Effector CD8-positive, alpha-beta T cell (primary cell): ENCODE results near the gene PTGR3.

ENCODE experiments used
- DNase-seq: peaks from one replicate; lab custom pipeline; 2025; lab: John Stamatoyannopoulos, UW
- total RNA-seq, 4 experiments: gene quantifications; one replicate each; lab custom pipeline; 2026; lab: John Stamatoyannopoulos, UW

The PTGR3 gene, protein sequence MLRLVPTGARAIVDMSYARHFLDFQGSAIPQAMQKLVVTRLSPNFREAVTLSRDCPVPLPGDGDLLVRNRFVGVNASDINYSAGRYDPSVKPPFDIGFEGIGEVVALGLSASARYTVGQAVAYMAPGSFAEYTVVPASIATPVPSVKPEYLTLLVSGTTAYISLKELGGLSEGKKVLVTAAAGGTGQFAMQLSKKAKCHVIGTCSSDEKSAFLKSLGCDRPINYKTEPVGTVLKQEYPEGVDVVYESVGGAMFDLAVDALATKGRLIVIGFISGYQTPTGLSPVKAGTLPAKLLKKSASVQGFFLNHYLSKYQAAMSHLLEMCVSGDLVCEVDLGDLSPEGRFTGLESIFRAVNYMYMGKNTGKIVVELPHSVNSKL
- 36.4 to 77.2 (median 48.1) reads per million in 4 experiments for total RNA-seq

DNA sequence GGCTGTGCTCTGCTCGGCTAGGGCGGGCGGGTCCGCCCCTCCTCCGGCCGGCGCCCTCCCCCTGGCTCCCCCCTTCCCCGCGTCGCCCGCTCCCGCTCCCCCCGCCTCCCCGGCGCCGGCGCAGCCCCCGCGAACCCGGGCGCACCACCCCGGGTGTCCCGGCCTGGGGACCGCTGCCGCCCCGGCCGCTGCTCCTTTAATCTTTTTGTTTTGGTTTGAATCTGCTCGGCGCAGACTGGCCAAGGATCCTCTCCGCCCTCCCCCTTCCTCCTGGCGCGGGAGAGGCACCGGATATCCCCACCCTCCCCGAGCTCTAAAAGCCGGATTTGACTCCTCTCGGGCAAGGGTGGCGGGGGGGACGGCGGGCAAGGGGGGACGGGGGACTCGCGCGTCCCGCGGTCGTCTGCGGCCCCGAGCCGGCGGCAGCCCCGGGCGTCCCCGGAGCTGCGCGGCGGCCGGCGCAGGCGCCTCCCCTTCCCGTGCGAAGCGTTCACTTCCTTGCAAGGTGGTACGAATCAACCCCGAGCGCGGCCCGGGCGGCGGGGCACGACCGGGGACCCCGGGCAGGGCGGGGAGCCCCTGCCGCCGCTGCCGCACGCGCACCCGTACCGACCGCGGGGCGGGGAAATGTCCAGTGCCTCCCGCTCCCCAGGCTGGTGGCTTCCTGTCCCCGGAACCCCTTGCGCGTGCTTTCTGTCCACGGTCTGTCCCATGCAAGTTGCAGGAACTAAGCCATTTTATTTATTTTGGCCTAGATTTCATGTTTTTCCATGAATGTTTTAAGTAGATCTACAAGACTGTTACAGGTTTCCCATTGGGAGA is at the start of gene PTGR3:
PTGR3 (minus strand) TSS at position 11 of the 822 bp plus-strand sequence. CDS start 81 bp downstream, outside the sequence.
- peak; percentile 44 for DNase-seq

DNA sequence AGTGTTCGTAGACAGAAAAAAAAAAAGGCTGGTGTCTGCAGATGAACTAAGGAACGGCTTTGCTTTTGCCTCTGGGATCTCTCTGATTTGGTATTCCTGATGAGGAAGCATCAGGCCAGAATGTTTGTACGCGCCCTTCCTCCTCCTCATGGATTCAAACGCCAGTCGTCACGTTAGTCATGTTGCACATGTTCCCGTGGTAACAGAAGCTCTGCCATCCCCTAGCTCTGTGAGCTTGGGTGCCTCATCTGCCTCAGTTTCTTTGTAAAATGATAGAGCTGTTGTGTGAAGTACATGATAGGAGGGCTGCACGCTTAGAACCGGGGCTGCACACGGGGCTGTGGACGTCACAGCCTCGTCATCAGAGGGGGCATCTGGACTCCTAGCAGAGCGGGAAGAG is 48.7 kb upstream of the PTGR3 start:
- DNase-seq, result no peak

DNA sequence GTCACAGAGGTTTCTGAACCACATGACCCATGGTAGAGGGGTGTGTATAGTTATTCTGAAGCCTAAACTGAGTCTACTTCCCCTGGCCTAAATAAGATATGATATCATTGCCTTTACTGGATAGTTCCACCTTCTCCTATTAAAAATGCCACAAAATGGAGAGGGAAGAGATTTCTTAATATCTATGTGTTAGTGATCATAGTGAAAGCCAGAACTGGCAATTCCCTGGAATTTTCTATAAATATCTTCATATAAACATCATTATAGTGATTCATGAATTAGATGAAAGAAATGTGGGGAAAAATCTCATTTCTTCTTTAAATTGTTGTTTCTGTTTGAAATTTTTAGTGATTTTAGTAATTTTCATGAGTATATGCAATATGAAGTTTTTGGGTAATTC is 47.4 kb upstream of the PTGR3 start:
- DNase-seq, result no peak

DNA sequence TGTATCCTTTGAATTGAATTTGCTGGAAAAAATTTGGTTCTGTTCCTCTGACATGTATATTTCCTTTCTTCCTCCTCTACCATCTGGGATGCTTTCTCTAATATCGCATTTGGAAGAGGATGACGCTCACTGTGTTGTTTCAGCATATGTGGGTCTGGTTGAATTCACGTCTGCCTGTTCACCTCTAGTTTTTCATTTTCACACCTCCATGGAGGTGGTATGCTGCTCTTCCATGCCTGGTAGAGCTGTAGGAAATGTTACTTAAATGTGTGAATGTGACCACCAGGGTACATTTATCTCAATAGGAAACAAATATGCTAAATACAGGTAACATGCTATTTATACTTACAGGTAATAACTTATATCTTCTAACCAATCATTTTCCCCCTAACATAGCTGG is 46.2 kb upstream of the PTGR3 start:
- no peak for DNase-seq

DNA sequence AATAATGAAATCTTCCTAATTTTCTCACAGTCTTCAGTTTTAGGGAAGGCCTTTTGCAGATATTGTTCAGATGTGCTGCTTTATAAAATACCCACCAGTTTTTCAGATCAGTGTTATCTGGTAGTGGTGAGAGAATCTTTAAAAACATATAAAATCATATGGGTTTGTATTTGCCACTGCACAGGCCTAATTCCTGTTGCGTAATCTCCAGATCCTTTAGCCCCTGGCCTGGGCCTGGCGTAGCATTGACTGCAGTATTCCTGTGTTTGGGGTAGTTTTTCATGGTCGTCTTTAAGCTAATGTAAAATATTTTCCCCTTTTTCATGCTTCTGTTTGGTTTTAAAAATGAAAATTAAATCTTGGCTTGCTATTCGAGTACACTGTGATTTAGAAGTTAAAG is 44.8 kb upstream of the PTGR3 start:
- no peak for DNase-seq

DNA sequence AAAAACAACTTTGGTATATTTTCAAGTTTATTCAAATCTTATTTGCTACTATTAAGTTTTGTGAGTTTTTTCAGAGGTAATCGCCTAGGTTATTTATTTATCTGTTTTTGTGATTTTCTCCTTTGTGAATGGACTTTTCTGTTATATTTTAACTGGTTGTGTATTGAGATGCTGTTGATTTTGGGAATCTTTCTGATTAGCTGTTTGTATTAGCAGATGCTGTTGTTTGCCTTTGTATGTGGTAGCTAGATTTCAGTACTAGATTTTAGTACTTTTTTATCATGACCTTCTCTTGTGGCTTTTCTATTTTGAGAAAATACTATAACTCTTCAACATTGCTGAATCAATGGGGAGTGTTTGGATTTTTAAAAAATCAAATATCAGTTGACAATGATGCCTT is 44.1 kb upstream of the PTGR3 start:
- DNase-seq, result no peak

DNA sequence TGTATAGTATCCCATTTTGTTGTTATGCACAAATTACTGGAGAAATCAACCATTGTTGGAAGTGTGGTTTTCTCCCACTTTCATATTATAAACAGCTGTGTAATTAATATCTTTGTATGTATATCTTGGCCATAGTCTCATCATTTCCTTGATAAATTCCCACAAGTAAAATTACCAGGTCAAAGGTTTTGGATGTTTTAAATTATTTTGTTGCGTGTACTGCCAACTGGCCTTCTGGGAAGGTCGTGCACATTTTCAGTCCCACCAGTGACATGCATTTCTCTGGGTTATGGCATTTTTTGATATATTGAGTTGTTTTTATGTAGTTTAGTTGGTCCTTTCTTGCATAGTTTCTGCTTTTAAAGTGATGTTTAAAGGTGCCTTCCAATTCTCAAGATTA is 43.2 kb upstream of the PTGR3 start:
- no peak for DNase-seq

DNA sequence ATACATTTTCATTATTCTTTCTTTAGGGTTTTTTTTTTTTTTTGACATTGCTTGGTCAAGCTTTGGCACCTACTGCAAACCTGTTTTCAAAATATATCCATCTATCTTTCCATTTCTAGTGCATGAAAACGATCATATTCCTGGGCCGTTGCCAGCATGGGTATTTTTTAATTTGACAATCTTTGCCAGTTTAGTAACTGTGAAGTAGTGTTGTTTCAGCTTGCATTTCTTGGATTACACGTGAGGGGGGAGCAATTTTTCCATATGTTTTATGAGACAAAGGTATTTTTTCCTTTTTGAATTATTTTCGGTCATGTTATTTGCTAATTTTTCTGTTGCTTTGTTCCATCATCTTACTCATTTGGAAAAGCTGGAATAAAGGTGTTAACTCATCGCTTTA is 42.5 kb upstream of the PTGR3 start:
- DNase-seq, result no peak

DNA sequence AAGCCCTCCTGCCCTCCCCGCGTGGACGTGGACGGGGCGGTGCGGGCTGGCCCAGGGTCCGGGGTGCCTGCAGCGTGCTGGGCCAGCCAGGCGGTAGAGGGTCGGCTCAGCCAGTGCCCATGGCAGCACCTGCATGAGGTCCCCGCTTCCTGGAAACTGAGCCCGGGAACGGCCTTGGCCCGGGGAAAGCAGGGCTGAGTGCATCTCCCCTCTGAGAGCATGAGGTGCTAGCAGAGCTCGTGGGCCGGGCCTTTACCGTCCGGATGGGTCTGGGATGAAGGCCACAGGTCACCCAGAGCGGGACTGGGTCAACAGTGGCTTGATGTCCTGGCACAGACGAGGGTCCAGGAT is 41.5 kb upstream of the PTGR3 start:
- DNase-seq, result no peak

DNA sequence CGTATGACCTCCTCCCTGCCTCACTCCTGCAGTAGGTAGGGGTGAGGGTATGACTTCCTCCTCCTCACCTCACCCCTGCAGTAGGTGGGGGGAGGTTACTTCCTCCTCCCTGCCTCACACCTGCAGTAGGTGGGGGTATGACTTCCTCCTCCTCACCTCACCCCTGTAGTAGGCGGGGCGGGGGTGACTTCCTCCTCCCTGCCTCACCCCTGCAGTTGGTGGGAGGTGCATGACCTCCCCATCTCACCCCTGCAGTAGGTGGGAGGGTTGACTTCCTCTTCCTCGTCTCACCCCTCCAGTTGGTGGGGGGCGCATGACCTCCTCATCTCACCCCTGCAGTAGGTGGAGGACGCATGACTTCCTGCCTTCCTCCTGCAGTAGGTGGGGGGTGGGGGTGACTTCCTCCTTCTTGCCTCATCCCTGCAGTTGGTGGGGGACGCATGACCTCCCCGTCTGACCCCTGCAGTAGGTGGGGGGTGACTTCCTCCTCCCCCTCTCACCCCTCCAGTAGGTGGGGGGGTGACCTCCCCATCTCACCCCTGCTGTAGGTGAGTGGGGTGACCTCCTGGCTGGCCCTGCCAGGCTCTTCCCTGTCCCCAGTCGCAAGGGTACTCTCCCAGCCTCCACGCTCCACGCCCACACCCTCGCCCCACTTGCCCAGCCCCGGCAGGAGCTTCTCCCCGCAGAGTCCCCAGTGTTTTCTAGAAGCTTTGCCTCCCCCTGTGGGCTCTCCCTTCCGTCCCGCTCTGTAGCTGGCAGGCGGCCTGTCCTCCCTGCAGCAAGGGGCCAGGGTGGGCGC is 40.9 kb upstream of the PTGR3 start:
- DNase-seq, result no peak

DNA sequence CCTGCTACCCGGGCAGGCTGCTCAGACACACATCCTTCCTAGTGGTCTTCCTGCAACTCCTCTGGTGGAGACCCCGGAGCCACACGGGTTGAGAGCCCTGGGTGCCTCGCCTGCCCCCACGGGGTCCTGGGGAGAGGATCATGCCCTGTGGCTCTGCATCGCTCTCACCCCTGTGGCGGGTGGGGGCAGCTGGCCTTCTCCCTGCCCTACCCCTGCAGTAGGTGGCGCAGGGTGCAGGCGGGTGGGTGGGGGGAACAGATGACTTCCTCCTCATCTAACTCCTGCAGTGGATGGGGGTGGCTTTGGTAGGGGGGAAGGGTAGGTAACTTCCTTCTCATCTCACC is 40.2 kb upstream of the PTGR3 start:
- no peak for DNase-seq

DNA sequence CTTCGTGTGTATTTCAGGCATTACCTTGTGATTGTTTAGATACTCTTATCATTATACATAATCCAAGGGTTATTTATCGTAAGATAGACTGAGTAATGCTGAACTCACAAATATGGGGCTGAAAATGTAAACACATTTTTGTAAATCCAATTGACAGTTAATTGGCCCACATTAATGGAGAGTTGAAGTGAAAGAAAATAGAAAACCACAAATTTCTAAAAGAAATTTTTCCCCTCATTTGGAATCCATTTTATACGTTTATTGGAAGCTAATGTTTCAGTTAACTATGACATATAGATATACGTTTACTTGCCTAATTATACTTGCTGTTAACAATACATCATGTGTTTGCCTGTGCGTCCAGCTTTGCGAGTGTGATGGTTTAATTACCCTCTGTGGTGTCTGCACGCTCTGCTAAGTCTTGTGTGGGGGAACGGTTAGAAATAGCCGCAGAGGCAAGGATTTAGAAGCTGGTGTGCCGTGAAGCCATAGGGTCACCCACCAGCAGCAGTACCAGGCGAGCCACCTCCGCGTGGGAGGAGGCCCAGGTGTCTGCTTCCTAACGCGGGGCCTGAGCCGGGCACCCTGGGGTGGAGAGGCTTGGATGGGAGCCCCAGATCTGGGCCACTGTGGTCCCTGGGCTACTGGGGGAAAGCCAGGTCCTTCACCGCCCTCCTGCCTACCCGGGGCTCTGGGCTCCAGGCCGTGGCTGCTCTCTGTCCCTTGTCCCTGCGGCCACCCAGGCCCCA is 39.7 kb upstream of the PTGR3 start:
- no peak for DNase-seq

DNA sequence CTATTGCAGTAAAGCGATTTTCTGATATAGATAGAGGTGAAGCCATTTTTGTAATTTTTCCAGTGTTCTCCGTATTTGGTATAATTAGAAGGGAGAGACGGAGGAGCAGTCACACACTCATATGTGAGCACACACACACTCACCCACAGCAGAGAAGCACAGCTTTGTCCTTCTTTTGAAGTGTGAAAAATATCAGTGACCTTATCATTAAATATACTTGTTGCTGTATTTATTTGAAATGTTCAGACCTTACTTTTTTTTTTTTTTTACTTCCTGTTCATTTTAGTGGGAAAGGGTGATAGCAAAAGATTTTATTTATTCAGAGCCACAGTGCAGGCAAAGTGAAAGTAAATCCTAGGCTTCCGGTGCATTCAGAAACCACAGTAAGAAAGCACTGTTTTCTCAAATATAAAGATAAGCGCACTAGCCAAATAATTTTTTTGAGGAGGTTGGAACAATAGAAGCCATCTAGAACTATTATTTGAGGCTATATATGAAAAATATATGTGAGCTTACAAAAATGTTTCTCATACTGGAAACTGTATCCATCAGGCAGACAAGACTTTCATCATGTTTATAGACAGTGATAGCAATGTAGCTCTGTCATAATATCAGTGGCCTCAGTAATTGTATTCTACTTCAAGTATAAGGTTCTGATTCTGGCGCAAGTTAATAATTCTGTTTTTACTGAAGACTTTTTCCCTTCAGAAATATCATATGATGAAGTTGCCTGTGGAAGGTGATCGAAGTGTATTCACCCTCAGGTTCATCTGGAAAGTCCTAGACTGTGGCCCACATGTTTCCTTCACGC is 38.9 kb upstream of the PTGR3 start:
- no peak for DNase-seq

DNA sequence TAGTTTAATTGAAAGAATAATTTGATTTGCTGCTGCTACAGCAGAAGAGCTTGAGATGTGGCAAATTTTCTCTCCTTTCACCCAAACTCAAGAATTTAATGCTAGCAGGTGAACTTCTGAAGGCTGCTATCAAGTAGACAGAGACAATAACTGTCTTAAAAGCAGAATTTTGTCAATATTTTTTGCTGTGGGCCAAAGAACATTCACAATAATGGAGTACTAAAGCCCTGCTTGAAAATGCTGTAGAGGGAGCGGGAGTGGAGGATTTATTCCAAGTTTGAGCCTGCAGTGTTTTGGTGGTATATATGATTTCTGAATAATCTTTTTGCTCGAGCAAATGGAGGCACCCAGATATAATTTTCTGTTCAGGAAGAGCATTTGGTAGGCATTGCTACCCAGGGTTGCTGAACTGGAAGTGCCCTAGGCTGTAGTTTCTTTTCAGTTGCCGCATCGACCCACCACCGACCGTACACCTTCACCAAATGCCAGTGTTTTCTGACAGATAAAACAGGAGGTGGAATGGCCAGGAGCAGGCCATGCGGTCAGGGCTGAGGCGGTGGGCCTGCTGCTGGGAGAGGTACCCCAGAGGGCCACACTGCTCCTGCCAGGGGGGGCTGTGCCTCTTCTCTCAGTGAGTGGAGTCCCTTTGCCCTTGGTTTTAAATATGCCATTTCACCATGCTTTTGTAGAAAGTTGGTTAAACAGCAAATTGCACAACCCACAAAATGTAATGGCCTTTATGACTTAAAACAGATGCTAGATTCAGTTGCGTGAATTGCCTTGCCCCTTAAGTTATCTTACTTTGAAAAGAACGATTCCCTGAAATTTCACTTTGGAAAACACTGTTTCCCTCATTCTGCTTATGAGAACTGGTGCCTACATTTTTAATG is 38.0 kb upstream of the PTGR3 start:
- no peak for DNase-seq

DNA sequence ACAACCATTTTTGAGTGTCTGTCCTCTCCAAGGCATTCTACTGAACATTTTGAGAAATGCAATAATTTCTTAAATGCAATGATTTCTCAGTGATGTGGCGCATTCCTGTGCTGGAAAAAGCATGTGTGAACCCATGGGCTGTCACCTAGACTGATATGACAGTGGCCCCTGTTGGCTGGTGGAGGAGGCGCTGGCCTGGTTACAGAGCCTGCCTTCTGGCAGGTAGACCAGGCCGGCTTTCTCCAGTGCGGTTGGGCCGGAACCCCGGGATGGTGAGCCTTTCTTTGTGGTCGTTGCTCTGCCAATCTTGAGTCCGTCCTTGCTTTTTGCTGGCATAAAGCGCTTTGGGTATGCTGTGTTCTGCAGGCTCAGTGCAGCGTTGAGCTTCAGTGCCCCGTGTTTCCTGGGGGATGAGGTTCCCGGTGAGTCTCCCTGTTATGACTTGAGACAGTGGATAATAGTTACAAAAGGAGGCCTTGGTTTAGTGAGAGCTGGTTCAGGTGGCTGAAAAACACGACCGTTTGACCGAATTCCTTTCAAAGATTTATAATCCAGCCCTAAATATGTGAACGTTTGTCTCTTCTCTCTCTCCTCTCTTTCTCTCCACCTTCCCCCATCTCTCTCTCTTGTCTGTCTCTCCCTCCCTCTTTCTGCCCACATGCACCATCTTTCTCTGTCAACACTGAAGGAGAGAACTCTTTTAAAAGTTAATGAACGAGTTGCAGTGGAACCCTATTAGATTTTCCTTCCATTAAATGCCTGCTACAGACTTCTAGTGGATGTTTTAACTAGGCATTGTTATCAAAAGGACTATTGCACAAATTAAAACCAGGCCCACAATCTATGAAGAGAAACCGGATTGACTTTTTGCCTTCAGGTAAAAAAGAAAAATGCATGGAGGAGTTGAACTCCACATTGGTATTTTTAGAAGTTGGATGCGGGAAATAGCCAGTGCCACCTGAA is 35.7 kb upstream of the PTGR3 start:
- DNase-seq, result no peak

DNA sequence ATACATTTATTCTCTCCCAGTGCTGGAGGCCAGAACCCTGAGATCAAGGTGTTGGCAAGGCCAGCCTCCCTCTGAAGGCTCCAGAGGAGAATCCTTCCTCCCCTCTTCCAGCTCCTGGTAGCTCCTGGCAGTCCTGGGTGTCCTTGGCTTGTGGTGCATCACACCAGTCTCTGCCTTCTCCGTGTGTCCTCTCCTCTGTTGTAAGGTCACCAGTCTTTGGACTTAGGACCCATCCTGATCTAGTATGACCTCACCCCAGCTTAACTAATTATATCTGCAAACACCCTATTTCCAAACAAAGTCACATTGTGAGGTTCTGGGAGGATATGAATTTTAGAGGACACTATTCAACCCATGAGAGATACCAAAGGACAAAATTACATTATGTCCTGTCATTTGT is 32.8 kb upstream of the PTGR3 start:
- DNase-seq, result no peak

DNA sequence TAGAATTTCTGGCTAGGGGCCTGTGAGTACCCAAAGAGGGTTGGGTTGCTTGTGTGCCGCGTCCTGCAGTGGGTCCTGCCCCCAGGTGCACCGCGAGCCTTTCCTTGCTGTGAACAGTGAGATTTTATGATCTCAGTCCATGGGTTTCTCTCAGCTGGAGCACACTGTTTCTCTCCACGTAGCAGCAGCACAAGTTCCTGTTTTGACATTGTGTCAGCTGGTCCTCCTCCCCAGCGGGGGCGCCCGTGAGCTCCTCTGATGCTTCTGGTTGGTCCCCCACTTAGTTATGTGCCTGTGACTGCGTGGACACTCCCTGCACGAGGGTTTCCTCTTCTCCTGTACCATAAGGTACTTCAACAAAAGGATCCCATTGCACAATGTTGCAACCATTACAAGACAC is 31.5 kb upstream of the PTGR3 start:
- no peak for DNase-seq

DNA sequence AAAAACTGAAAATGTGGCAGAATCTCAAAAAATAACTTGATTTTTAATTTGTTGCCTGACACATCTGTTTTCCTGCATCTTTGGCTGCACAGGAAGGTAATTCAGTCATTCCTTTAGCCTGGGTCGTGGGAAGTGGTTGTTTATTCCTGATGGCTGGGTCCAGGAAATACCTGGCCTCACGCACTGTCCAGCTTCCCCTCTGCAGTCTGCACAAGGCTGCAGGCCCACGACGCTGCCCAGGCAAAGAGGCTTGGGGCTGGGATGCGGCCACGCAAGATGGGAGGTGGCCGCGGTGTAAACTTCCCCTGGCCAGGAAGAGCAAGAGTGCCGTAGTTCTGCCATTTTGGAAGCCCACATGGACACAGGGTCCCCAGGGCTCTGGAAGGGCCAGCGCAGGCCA is 29.8 kb upstream of the PTGR3 start:
- DNase-seq, result no peak

DNA sequence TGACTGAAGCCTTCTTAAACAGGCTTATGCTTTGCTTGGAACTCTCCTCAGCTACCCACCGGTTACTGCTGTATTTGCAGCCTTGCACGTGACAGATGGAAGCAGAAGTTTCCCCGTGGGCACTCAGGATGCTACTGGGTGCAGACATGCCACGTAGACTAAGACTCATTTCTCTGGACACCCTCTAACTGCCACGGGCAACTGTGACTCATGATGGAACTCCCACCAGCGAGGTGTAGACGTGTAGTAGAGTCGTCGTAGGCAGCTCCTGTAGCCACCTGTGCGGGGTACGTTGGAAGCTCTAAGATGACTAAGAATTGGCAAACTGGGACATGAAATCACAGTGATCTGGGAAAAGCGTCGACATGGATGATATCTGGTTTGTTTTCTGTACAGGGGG is 29.2 kb upstream of the PTGR3 start:
- DNase-seq, result no peak
